ENCODE results near the gene EIF3B. TPM values are rescaled to one million over a fixed set of nuclear protein-coding genes. Genes with fewer than 3 reads are reported as not detected.

The EIF3B gene
- total and polyA plus RNA-seq, 9 of the 15 experiments (the other 6 are each of a cell fraction or from before 2014, with no cell fraction given) = 25.9 to 494 (median 357) TPM

DNA sequence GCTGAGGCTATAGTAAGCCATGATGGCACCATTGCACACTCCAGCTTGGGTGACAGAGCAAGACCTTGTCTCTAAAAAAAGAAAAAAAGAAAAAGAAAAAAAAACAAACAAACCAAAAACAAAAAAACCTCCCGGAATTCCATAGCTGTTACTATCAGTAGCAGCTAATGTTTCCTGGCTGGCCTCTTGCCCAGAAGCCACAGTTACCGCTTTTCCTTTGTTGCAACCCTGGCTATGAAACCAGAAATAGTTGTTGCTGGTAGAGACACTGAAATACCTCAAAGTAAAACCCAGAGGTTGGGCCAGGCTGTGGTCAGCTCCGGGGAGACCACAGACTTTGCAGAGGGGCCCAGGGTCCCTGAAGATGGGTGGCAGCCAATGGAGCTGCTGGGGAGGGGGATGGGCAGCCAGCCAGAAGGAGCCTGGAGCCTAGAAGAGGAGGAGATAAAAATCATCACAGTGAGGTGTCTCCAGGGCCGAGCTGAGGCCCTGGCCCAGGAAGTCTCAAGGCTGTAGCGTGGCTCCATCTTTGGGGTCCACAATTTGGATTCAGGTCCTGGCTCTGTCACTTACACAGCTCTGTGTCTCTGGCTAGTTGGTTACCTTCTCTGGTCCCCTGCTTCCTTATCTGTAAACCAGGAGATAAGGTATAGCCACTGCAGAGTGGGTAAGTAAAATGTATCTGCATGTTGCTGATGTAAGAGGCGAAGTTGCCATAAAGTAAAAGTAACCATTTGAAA is 45.4 kb downstream of the EIF3B start (continued):
- TF ChIP-seq ARID3A (IDR thresholded peaks at IDR 0.05; ENCODE audit: borderline replicate concordance, low read depth, low read length) (no peak), HDAC2 (IDR thresholded peaks at IDR 0.05) (peak; percentile 72), ZNF76 (CRISPR knock-in tag; IDR thresholded peaks at IDR 0.05; ENCODE audit: borderline replicate concordance) (no peak), TSC22D4 (tag; IDR thresholded peaks at IDR 0.05) (no peak), MCM2 (IDR thresholded peaks at IDR 0.05; ENCODE audit: low read depth) (no peak), HLTF (IDR thresholded peaks at IDR 0.05) (0 out of 2 replicates have a peak, but pooled peaks have one; percentile 52), PURB (CRISPR knock-in tag; IDR thresholded peaks at IDR 0.05; ENCODE audit: low read depth) (no peak), BCOR (IDR thresholded peaks at IDR 0.05) (peak; percentile 94), MAZ (CRISPR knock-in tag; conservative IDR thresholded peaks at IDR 0.05 in 1 of 2, IDR thresholded peaks at IDR 0.05 in 1 of 2) (peak; percentile 12 to 59; a peak in 3 of 4 replicates), SMARCB1 (IDR thresholded peaks at IDR 0.05; ENCODE audit: insufficient read length, low read depth) (no peak), CAMTA2 (CRISPR knock-in tag; conservative IDR thresholded peaks at IDR 0.05) (no peak), ZC3H11A (IDR thresholded peaks at IDR 0.05; ENCODE audit: low read depth, low read length) (no peak), ZFP30 (CRISPR knock-in tag; IDR thresholded peaks at IDR 0.05; ENCODE audit: borderline replicate concordance) (no peak), ZNF584 (CRISPR knock-in tag; IDR thresholded peaks at IDR 0.05; ENCODE audit: low read depth) (no peak; the same call in 1 of the 2 replicates), ELK3 (CRISPR knock-in tag; IDR thresholded peaks at IDR 0.05) (no peak), ZNF780A (CRISPR knock-in tag; IDR thresholded peaks at IDR 0.05) (no peak), TAF9B (IDR thresholded peaks at IDR 0.05; ENCODE audit: partially characterized antibody) (no peak), CREBBP (IDR thresholded peaks at IDR 0.05; ENCODE audit: low read depth, low read length) (no peak), SMARCE1 (IDR thresholded peaks at IDR 0.05) (peak; percentile 75; the same call in 1 of the 2 replicates)
- TF ChIP-seq, protein P1, sequence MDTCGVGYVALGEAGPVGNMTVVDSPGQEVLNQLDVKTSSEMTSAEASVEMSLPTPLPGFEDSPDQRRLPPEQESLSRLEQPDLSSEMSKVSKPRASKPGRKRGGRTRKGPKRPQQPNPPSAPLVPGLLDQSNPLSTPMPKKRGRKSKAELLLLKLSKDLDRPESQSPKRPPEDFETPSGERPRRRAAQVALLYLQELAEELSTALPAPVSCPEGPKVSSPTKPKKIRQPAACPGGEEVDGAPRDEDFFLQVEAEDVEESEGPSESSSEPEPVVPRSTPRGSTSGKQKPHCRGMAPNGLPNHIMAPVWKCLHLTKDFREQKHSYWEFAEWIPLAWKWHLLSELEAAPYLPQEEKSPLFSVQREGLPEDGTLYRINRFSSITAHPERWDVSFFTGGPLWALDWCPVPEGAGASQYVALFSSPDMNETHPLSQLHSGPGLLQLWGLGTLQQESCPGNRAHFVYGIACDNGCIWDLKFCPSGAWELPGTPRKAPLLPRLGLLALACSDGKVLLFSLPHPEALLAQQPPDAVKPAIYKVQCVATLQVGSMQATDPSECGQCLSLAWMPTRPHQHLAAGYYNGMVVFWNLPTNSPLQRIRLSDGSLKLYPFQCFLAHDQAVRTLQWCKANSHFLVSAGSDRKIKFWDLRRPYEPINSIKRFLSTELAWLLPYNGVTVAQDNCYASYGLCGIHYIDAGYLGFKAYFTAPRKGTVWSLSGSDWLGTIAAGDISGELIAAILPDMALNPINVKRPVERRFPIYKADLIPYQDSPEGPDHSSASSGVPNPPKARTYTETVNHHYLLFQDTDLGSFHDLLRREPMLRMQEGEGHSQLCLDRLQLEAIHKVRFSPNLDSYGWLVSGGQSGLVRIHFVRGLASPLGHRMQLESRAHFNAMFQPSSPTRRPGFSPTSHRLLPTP (IDR thresholded peaks at IDR 0.05; ENCODE audit: borderline replicate concordance, extremely low read depth, insufficient read length) = no peak
- TF ChIP-seq, protein P2, sequence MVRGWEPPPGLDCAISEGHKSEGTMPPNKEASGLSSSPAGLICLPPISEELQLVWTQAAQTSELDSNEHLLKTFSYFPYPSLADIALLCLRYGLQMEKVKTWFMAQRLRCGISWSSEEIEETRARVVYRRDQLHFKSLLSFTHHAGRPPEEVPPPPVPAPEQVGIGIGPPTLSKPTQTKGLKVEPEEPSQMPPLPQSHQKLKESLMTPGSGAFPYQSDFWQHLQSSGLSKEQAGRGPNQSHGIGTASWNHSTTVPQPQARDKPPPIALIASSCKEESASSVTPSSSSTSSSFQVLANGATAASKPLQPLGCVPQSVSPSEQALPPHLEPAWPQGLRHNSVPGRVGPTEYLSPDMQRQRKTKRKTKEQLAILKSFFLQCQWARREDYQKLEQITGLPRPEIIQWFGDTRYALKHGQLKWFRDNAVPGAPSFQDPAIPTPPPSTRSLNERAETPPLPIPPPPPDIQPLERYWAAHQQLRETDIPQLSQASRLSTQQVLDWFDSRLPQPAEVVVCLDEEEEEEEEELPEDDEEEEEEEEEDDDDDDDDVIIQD (CRISPR knock-in tag; IDR thresholded peaks at IDR 0.05) = no peak

Measured in K562 (cell line).